ES-I3 (cell line): ENCODE measurements around the gene CCDC107.

Experiments used
- H3K36me3 ChIP-seq: 2 replicates; pipeline ENCODE4 v1.6.1; 2013; ENCODE audit warnings: mild to moderate bottlenecking, low read length, control low read depth, moderate library complexity; ENCODE audit not compliant: insufficient read depth
- H3K4me1 ChIP-seq: 2 replicates; pipeline ENCODE4 v1.6.1; 2013; ENCODE audit warnings: mild to moderate bottlenecking, control low read depth, low read length; ENCODE audit not compliant: insufficient read depth
- H3K9ac ChIP-seq: 2 replicates; pipeline ENCODE4 v1.6.1; 2013; ENCODE audit warnings: low read depth, mild to moderate bottlenecking, low read length, moderate library complexity
- H3K9me3 ChIP-seq: 2 replicates; pipeline ENCODE4 v1.6.1; 2013; ENCODE audit warnings: mild to moderate bottlenecking, low read length, moderate library complexity; ENCODE audit not compliant: control insufficient read depth, insufficient read depth

The CCDC107 gene

GRCh38 chr9:35649431-35650340 lies 8.4 kb upstream of the CCDC107 start:
- Histone ChIP-seq H3K9ac (no peak overlapping the region), H3K36me3 (no peaks in the 10 kb centered on the region), H3K4me1 (peaks cover 10% of the 10 kb centered on the region; the same call in 1 of the 2 replicates), H3K9me3 (no peaks in the 10 kb centered on the region)

- H3K9ac ChIP-seq: no peak within 1 kb of the TSS
- peaks cover 10% of the 10 kb centered on the region; the same call in 1 of the 2 replicates for H3K4me1 ChIP-seq
- no peaks in the 10 kb centered on the region for H3K9me3 ChIP-seq
- no peaks in the 10 kb centered on the region for H3K36me3 ChIP-seq
These were observed 7.5 kb upstream of the CCDC107 start, which contains the start of gene SIT1 for GRCh38 chr9:35650341-35651158. SIT1 (minus strand) TSS chr9:35650931; CDS start chr9:35650853, 78 bp downstream.

- H3K9me3 ChIP-seq: no peaks in the 10 kb centered on the region
- no peaks in the 10 kb centered on the region for H3K36me3 ChIP-seq
- H3K9ac ChIP-seq: no peak overlapping the region
- H3K4me1 ChIP-seq: peaks cover 13% of the 10 kb centered on the region; the same call in 1 of the 2 replicates
These were observed 5.9 kb upstream of the CCDC107 start for GRCh38 chr9:35651956-35652828.

GRCh38 chr9:35652829-35653209 lies 5.3 kb upstream of the CCDC107 start:
- Histone ChIP-seq H3K4me1 (peaks cover 13% of the 10 kb centered on the region; the same call in 1 of the 2 replicates), H3K36me3 (no peaks in the 10 kb centered on the region), H3K9ac (no peak overlapping the region), H3K9me3 (no peaks in the 10 kb centered on the region)

- Histone ChIP-seq H3K9ac (no peak overlapping the region), H3K9me3 (no peaks in the 10 kb centered on the region), H3K36me3 (no peaks in the 10 kb centered on the region), H3K4me1 (peaks cover 13% of the 10 kb centered on the region; the same call in 1 of the 2 replicates)
These were observed 4.5 kb upstream of the CCDC107 start for GRCh38 chr9:35653611-35654010.

GRCh38 chr9:35656348-35656747 lies 1.7 kb upstream of the CCDC107 start:
- Histone ChIP-seq H3K4me1 (peaks cover 7% of the 10 kb centered on the region; the same call in 1 of the 2 replicates), H3K9ac (no peak overlapping the region), H3K36me3 (peaks cover 6% of the 10 kb centered on the region; the same call in 1 of the 2 replicates), H3K9me3 (no peaks in the 10 kb centered on the region)

- Histone ChIP-seq H3K9me3 (no peaks in the 10 kb centered on the region), H3K9ac (peak overlapping the region; percentile 60), H3K4me1 (peaks cover 7% of the 10 kb centered on the region; the same call in 1 of the 2 replicates), H3K36me3 (peaks cover 6% of the 10 kb centered on the region; the same call in 1 of the 2 replicates)
These were observed 1.1 kb upstream of the CCDC107 start for GRCh38 chr9:35656831-35657545.

GRCh38 chr9:35657546-35658136 lies 451 bp upstream of the CCDC107 start, which contains the start of gene RMRP:
RMRP (minus strand) TSS chr9:35658019.
- Histone ChIP-seq H3K9ac (peak within 1 kb of the TSS; percentile 85), H3K4me1 (peaks cover 7% of the 10 kb centered on the region; the same call in 1 of the 2 replicates), H3K36me3 (peaks cover 6% of the 10 kb centered on the region; the same call in 1 of the 2 replicates), H3K9me3 (no peaks in the 10 kb centered on the region)

- peaks cover 7% of the 10 kb centered on the region; the same call in 1 of the 2 replicates for H3K4me1 ChIP-seq
These were observed 802 bp downstream of the CCDC107 start for GRCh38 chr9:35658968-35659220.

GRCh38 chr9:35659340-35659739 lies 1.2 kb downstream of the CCDC107 start:
- Histone ChIP-seq H3K4me1 (peaks cover 7% of the 10 kb centered on the region; the same call in 1 of the 2 replicates), H3K9ac (peak overlapping the region; percentile 85; the same call in 1 of the 2 replicates), H3K36me3 (peaks cover 6% of the 10 kb centered on the region; the same call in 1 of the 2 replicates), H3K9me3 (no peaks in the 10 kb centered on the region)

More at GRCh38 chr9:35658968-35659220, 802 bp downstream of the CCDC107 start:
- no peaks in the 10 kb centered on the region for H3K9me3 ChIP-seq
- peak overlapping the region; percentile 85 for H3K9ac ChIP-seq
- peaks cover 6% of the 10 kb centered on the region; the same call in 1 of the 2 replicates for H3K36me3 ChIP-seq

- no peak overlapping the region for H3K9ac ChIP-seq
- no peaks in the 10 kb centered on the region for H3K9me3 ChIP-seq
- H3K4me1 ChIP-seq: peaks cover 7% of the 10 kb centered on the region; the same call in 1 of the 2 replicates
- H3K36me3 ChIP-seq: peaks cover 6% of the 10 kb centered on the region; the same call in 1 of the 2 replicates
These were observed 2.9 kb downstream of the CCDC107 start for GRCh38 chr9:35660966-35661415.

GRCh38 chr9:35661756-35662350 lies 3.8 kb downstream of the CCDC107 start:
- H3K9ac ChIP-seq: no peak overlapping the region
- H3K36me3 ChIP-seq: peaks cover 6% of the 10 kb centered on the region; the same call in 1 of the 2 replicates
- H3K4me1 ChIP-seq: peaks cover 4% of the 10 kb centered on the region; the same call in 1 of the 2 replicates
- no peaks in the 10 kb centered on the region for H3K9me3 ChIP-seq
